A549 treated with Hydrocortisone at 1 μM for 4 hours (cell line): ENCODE measurements around the gene SSR1. TPM values are rescaled to one million over a fixed set of nuclear protein-coding genes. Genes with fewer than 3 reads are reported as not detected.

Source experiments
- total RNA-seq: library from RNA; stranded (reverse); fragments of 200-300 nt; extraction: Qiagen RNA extraction; gene quantifications from 5 replicates; pipeline ENCODE4 v1.2.3, GENCODE V29; 2022

Gene SSR1
- total RNA-seq, result 65.3 to 92.2 TPM (median 69.6 TPM) in 5 replicates

GRCh38 chr6:7312616-7313504 is at the start of gene SSR1:
Gene SSR1 (minus strand): TSS chr6:7313199. CDS start chr6:7313120, 79 bp downstream.

Other genes with a start within 250 kb of the SSR1 start
- 9.1 to 12.2 TPM (median 10.8 TPM) in 5 replicates for gene RREB1, start 205.2 kb downstream of the SSR1 start, total RNA-seq
- gene CAGE1, start 76.5 kb upstream of the SSR1 start, total RNA-seq, result not detected in 5 replicates
- gene RIOK1, start 76.6 kb upstream of the SSR1 start, total RNA-seq, result 11.1 to 15.1 TPM (median 11.4 TPM) in 5 replicates
- gene DSP, start 228.5 kb upstream of the SSR1 start, total RNA-seq, result 31.5 to 60.6 TPM (median 41.5 TPM) in 5 replicates